GM19043 (cell line): Measurements from ENCODE around the gene ZNF548.
"Not testable (repeated sequence)": the region's sequence is repeated elsewhere in the genome, so short reads cannot be mapped to it uniquely, and the experiment has no call there.

ENCODE experiments used
- ATAC-seq: cut with Tn5 transposase; IDR thresholded peaks from one replicate; pipeline ENCODE4 v1.9.1; 2021; ENCODE audit warnings: low read depth; ENCODE audit not compliant: unreplicated experiment

ZNF548 gene

DNA sequence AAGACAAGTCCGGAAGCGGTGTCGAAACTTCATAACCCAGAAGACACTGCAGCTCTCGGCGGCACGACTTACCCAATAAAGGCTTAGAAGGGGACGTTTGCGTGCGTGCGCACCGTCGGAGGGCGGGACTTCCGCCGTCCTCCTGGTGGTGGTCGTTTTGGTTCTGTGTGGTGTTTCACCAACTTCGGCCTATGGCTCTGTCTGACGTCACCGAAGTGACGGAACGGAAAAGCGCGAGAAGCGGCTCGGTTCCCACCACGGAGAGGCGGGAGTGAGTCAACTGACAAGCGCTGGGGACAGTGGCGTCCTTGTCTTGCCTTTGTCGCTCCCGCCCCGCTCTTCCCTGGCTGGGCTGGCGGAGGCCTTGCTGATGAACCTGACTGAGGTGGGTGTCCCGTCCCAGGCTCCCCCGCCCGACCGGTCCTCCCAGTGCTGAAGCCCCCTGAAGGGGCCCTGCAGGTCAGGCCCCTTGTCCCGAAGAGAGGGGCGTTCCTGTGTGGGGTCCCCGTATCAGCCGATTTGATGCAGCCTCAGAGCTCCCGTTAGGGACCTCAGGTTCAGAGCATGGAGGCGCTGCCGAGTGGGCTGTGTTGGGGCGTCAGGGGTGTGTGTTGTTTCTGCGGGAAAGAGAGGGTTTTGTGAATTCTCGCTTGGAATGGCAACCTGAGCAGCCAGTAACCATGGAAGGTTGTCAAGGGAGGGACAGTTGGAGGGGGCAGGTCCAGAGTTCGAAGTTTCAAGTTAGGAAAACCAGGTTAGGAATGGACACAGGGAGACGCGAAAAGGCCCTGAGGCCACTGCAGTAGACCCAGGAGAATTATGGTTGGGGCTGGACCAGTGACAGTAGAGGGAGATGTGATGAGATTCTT lies at the start of gene ZNF548:
Gene ZNF548 (plus strand): TSS at position 125 of the 869 bp plus-strand sequence. CDS start 246 bp downstream, at position 371.
- peak; percentile 98 for ATAC-seq

DNA sequence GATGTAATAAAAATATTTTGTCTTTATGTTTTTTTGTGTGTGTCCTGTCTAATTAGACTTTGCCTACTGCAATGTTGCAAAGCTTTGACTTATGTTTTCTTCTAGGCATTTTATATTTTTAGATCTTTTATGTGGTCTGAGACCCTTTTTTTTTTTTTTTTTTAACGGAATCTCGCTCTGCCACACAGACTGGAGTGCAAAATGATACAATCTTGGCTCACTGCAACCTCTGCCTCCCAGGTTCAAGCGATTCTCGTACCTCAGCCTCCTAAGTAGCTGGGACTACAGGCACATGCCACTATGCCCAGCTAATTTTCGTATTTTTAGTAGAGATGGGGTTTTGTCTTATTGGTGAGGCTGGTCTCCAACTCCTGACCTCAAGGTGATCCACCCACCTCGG lies 47.1 kb upstream of the ZNF548 start:
- no peak for ATAC-seq

DNA sequence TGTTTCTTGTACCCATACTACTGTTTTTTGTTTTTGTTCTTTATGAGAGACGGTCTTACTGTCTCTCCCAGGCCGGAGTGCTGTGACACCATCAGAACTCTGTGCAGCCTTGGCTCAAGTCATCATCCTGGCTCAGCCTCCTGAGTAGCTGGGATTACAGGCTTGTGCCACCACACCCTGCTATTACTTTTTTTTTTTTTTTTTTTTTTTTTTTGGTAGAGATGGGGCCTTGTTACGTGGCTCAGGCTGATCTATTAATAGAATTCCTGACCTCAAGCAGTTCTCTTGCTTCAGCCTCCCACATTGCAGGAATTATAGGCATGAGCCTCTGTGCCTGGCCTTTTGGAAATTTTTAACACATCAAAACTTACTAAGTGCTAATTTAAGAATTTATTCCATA lies 41.5 kb upstream of the ZNF548 start:
- ATAC-seq, result no peak

DNA sequence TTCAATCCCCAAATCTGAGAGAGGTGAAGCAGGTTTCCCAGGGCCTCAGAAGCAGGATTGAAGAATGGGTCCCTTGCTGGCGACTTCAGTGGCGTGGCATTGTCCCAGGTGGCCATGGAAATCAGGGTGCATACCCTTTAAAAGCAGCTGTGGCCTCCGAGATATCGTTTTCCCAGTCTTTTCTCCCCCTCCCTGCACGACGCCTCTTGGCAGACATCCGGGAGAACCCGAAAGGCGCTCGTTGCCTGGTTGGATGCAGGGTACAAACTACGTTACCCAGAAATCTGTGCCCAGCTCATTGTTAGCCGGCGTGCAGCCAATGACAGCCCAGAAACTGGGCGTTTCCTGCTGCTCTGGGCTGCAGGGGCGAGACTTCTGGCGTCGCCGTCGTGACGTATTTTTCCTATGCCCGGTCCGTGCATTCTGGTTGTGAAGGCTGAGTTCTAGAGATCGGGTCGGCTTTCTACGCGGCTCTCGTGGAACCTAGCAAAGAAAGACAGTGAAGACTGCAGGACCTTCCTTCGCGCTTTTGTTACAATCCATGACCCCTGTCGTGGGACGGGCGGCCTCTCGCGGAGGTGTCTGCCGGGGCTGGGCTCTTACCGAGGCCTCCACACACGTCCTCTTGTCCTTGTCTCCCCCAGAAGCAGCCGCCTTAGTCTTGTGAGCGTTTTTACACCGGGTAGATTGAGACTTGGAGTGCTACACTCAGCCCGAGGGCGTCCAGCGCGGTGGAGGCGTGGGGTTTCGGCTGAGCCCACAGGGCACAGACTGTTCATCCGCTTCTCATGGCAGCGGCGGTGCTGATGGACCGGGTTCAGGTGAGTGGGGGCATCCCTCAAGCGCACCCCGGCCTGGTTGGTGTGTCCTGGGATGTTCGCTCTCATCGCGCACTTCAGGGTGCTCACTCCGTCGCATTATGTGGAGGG lies 38.5 kb upstream of the ZNF548 start, which contains the start of gene ZNF304:
Gene ZNF304 (plus strand): TSS at position 395 of the 929 bp plus-strand sequence. CDS start 394 bp downstream, at position 789.
- peak; percentile 97 for ATAC-seq

DNA sequence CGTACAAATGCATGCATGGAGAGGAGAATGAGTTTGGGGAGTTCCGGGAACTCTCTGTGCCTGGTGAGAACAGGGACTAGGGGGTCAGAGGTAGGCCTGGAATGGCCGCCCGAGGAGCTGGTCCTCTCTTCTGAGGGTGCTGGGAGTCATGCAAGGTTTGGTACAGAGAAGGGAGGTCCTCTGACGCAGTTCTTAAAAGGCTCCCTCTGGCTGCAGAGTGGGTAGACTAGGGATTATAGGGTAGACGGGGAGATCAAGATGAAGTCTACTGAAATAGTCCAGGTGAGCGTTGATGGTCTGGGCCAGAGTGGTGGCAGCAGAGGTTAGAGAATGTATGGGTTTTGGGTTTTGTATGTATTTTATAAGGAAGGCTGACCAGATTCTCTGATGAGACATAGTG lies 37.8 kb upstream of the ZNF548 start:
- ATAC-seq, result no peak

DNA sequence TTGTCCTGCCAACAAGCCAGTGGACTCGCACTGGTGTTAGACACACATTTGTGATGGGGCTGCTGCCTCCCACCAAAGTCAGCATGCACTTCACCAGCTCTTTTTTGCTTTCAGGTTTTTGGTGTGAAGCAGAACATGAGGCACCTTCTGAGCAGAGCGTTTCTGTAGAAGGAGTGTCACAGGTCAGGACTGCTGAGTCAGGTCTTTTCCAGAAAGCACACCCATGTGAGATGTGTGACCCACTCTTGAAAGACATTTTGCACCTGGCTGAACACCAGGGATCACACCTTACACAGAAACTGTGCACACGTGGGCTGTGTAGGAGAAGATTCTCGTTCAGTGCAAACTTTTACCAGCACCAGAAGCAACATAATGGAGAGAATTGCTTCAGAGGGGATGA lies 33.7 kb upstream of the ZNF548 start:
- no peak for ATAC-seq

DNA sequence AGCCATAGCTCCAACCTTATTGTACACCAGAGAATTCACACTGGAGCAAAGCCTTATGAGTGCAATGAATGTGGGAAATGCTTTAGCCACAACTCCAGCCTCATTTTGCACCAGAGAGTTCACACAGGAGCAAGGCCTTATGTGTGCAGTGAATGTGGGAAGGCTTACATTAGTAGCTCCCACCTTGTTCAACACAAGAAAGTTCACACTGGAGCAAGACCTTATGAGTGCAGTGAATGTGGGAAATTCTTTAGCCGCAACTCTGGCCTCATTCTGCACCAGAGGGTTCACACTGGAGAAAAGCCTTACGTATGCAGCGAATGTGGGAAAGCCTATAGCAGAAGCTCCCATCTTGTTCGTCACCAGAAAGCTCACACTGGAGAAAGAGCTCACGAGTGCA lies 32.2 kb upstream of the ZNF548 start:
- ATAC-seq, result no peak

- no peak for ATAC-seq
These were observed 30.4 kb upstream of the ZNF548 start for GRCh38 chr19:57359300-57359699.

DNA sequence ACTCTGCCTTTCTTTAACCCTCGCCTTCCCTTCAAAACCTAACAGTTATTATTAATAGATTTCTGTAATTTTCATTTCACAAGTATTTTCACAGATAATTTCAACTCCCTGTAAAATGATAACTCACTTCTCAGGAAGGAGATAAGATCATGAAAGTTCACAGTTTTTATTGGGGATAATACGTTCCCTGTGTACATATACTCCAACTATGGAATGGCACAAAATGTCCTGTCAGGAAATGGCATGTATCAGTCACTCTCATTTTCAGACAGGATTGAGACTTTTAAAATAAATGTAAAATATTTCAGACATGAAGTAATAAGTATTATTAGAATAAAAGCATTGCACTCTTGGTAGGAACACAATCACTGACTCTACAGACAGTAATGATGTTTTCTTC lies 27.2 kb upstream of the ZNF548 start:
- no peak for ATAC-seq

DNA sequence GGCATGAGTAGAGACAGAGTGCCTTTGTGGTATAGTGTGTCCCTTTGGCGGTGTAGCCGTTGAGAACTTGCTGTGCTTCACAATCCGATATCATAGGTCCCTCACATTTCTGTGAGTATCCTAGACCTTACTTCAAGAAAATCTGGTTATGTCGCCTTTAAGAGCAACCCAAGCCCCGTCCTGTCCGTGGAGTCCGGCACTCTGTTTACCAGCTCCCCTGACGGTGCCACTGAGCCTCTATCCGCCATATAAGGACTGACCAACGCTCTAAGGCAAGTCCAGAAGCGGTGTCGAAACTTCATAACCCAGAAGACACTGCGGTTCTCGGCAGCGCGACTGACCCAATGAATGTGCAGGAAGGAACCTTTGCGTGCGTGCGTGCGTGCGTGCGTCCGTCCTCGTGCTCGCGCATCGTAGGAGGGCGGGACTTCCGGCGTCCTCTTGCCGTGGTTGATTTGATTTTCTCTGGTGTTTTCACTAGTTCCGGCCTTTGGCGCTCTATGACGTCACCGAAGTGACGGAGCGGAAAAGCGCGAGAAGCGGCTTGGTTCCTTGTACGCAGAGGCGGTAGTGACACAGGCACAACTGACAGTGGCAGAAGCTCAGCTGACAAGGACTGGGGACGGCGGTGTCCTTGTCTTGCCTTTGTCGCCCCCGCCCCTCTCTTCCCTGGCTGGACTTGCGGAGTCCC lies 26.5 kb upstream of the ZNF548 start, which contains the start of the genes TRAPPC2B and ZNF547:
Gene TRAPPC2B (plus strand): TSS at position 555 of the 691 bp plus-strand sequence. CDS start 1,283 bp downstream, outside the sequence.
Gene ZNF547 (plus strand): TSS at position 555 of the 691 bp plus-strand sequence. CDS start 5,005 bp downstream, outside the sequence.
- ATAC-seq, result peak; percentile 94

DNA sequence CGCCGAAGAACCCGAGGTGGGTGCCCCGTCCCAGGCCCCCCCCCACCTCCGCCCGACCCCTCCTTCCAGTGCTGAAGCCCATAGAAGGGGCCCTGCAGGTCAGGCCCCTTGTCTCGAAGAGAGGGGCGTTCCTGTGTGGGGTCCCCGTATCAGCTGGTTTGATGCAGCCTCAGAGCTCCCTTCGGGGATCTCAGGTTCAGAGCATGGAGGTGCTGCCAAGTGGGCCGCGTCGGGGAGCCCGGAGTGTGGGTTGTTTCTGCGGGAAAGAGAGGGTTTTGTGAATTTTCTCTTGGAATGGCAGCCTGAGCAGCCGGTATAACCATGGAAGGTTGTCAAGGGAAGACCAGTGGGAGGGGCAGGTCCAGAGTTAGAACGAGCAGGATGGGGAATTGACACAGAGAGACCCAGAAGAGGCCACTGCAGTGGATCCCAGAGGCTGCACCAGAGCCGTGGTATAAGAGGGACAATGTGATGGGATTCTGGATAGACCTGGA lies 25.9 kb upstream of the ZNF548 start:
- ATAC-seq, result no peak

DNA sequence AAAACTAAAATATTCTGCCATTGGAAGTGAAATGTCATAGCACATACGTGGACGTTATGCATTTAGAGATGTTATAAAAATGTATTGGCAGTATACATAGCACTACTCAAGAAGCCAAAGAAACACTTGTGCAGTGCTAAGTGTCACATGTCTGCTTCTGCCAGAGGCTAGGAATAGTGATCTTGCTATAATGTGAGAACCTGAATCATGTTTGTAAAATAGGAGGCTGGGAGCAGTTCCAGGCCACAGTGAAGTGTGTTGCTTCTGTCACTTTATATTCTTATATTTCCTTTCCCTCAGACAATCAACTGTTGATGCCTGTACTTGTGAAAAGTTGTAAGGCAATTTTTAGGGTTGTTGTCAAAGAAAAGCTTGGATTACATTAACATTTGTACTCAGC lies 22.9 kb upstream of the ZNF548 start:
- ATAC-seq, result no peak

DNA sequence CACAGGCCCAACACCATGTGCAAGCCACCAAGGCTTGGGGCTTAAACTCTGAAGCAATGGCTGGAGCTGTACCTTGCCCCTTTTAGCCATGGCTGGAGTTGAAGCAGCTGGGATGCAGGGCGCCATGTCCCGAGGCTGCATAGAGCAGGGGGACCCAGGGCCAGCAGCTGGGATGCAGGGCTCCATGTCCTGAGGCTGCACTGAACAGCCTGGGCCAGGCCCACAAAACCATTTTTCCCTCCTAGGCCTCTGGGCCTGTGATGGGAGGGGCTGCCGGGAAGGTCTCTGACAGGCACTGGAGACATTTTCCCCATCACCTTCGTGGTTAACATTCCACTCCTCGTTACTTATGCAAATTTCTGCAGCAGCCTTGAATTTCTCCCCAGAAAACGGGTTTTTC lies 15.5 kb upstream of the ZNF548 start:
- no peak for ATAC-seq

DNA sequence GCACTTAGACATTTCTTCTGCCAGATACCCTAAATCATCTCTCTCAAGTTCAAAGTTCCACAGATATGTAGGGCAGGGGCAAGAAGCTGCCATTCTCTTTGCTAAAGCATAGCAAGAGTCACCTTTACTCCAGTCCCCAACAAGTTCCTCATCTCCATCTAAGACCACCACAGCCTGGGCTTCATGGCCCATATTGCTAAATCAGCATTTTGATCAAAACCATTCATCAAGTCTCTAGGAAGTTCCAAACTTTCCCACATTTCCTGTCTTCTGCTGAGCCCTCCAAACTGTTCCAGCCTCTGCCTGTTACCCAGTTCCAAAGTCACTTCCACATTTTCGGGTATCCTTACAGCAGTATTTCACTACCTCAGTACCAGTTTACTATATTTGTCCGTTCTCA lies 15.0 kb upstream of the ZNF548 start:
- ATAC-seq, result not testable (repeated sequence)

DNA sequence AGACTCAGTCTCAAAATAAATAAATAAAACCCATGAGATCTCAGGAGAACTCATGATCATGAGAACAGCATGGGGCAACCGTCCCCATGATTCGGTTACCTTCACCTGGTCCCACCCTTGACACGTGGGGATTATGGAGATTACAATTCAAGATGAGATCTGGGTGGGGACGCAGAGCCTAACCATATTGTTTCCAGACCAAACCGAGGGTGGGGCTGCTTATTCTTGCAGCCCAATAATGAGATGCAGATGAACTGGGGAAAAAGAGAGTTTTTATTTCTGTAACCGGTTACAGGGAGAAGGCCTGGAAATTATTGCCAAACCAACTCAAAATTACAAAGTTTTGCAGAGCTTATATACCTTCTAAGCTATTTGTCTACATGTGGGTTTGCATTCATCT lies 13.5 kb upstream of the ZNF548 start:
- ATAC-seq, result no peak

DNA sequence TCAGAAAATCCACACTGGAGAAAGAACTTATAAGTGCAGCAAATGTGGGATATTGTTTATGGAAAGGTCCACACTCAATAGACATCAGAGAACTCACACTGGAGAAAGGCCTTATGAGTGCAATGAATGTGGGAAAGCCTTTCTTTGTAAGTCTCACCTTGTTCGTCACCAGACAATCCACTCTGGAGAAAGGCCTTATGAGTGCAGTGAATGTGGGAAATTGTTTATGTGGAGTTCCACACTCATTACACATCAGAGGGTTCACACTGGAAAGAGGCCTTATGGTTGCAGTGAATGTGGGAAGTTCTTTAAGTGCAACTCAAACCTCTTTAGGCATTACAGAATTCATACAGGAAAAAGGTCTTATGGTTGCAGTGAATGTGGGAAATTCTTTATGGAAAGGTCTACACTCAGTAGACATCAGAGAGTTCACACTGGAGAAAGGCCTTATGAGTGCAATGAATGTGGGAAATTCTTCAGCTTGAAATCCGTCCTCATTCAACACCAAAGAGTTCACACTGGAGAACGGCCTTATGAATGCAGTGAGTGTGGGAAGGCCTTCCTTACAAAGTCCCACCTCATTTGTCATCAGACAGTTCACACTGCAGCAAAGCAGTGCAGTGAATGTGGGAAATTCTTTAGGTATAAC lies 12.0 kb upstream of the ZNF548 start:
- ATAC-seq, result no peak

DNA sequence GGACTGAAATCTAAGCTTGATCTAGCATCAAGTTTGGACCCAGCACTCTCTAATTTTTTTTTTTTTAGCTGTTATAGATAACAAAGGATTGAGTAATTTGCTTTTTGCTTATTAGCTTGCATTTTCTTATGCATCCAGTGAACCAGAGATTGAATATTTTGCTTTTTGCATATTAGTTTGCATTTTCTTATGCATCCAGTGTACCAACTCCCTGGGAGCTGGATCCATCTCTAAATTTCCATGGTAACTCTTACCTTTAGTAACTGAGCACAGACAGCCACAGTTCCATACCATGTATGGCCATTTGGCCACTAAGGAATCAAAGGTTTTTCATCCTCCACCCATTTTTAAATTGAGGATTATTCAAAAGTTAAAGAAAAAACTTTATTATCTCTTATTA lies 8.7 kb upstream of the ZNF548 start:
- ATAC-seq, result no peak

GRCh38 chr19:57382806-57383488 lies 6.7 kb upstream of the ZNF548 start:
- no peak for ATAC-seq

DNA sequence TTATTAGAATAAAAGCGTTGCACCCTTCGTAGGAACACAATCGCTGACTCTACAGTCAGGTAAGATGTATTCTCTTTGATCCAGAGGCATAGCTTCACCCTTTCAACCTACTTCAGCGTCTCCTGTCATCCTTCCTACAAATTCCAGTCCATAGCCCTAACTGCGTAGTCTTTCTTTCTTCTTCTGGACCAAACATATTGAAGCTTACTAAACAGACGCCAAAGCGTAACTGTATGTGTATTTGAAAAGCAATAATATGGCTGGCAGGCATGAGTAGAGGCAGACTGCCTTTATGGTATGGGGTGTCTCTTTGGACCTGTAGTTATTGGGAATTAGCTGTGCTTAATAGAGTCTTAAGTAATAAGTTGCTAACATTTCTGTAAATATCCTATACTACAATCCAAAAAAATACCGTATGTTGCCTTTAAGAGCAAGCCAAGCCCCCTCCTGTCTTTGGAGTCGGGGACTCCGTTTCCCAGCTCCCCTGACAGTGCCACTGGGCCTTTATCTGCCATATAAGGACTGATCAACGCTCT lies 392 bp upstream of the ZNF548 start:
- no peak for ATAC-seq
